ENCODE data around the gene CACNA1H. TPM values are rescaled to one million over a fixed set of nuclear protein-coding genes. Genes with fewer than 3 reads are reported as not detected.

The CACNA1H gene
- total and polyA plus RNA-seq, 2 experiments from 2014 or later = 0.11 TPM; not detected in 1

DNA sequence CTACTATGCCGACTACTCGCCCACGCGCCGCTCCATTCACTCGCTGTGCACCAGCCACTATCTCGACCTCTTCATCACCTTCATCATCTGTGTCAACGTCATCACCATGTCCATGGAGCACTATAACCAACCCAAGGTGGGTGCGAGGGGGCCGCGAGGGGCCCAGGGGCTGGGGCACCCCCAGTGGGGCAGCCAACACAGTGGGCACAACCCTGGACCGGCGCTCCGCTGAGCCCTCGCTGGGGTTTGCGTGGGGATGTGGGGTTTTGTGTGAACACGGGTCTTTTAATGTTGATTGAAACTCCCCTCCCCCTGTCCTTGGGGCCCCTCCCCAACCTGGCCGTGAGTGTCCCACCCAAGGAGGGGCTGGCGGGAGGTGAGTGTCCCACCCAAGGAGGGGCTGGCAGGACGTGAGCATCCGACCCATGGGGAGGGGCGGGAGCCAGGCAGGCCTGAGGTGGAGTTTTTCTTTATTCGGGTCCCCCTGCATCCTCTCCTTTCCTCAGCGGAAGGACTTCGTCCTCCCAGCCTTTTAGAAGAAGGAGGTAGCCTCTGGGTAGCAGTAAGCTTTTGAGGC lies 61.0 kb downstream of the CACNA1H start:
- Histone ChIP-seq H3K9me3 (ENCODE audit: low read depth) (no peaks in the 10 kb centered on the region), H4K20me1 (ENCODE audit: insufficient read depth) (no peaks in the 10 kb centered on the region), H3K9ac (no peak overlapping the region), H3K27me3 (replicated peaks; ENCODE audit: insufficient read depth) (no peaks in the 10 kb centered on the region), H3K9me2 (ENCODE audit: insufficient read depth) (no peaks in the 10 kb centered on the region), H3K4me3 (no peak overlapping the region), H3K4me2 (ENCODE audit: unreplicated experiment) (no peak overlapping the region), H3K36me3 (ENCODE audit: low read depth) (no peaks in the 10 kb centered on the region), H2AFZ (no peak overlapping the region), H3F3A (ENCODE audit: insufficient read depth) (no peaks in the 10 kb centered on the region), H3K79me2 (ENCODE audit: insufficient read depth) (no peaks in the 10 kb centered on the region), H3K4me1 (ENCODE audit: insufficient read depth) (no peaks in the 10 kb centered on the region), H3K27ac (no peak overlapping the region)
- no peak for TF ChIP-seq EZH2 (IDR thresholded peaks at IDR 0.05; ENCODE audit: insufficient read depth, poor library complexity, severe bottlenecking)
- no peak for TF ChIP-seq EZH2phosphoT487 (IDR thresholded peaks at IDR 0.05; ENCODE audit: insufficient read depth, low read depth)
- DNase-seq = no peak
- WGBS, 2 experiments (ENCODE audit: low coverage in 1 of 2, low lambda C conversion rate in 2 of 2, missing lambda C conversion rate in 2 of 2) = 63 to 66% methylated on average over 12 to 25 of the region's 25 CpGs
- in situ Hi-C loops (cut with MboI) = no loop called here

DNA sequence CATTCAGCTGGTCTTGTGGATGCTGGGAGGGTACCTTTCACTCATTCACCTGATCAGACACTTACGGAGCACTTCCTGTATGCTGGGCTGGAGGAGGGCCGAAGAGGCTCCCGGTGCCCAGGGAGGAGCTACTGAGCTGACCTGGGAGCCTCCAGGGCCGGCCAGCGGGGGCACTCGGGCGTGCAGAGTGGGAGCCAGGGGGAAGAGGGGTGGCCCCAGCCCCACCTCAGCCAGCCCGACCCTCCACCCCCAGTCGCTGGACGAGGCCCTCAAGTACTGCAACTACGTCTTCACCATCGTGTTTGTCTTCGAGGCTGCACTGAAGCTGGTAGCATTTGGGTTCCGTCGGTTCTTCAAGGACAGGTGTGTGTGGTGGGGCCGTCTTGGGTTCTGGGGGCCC lies 61.8 kb downstream of the CACNA1H start:
- no peaks in the 10 kb centered on the region for H3K4me1 ChIP-seq (ENCODE audit: insufficient read depth)
- no peak overlapping the region for H2AFZ ChIP-seq
- no peak overlapping the region for H3K27ac ChIP-seq
- WGBS, 2 experiments (ENCODE audit: low coverage in 1 of 2, low lambda C conversion rate in 2 of 2, missing lambda C conversion rate in 2 of 2) = 75 to 82% methylated on average over 6 to 16 of the region's 16 CpGs
- no peak for DNase-seq
- no peaks in the 10 kb centered on the region for H4K20me1 ChIP-seq (ENCODE audit: insufficient read depth)
- no peak overlapping the region for H3K4me3 ChIP-seq
- no peaks in the 10 kb centered on the region for H3K9me2 ChIP-seq (ENCODE audit: insufficient read depth)
- no peaks in the 10 kb centered on the region for H3K79me2 ChIP-seq (ENCODE audit: insufficient read depth)
- TF ChIP-seq EZH2 (IDR thresholded peaks at IDR 0.05; ENCODE audit: insufficient read depth, poor library complexity, severe bottlenecking) = no peak
- TF ChIP-seq EZH2phosphoT487 (IDR thresholded peaks at IDR 0.05; ENCODE audit: insufficient read depth, low read depth) = no peak
- H3F3A ChIP-seq (ENCODE audit: insufficient read depth) = no peaks in the 10 kb centered on the region
- no peaks in the 10 kb centered on the region for H3K9me3 ChIP-seq (ENCODE audit: low read depth)
- no peaks in the 10 kb centered on the region for H3K36me3 ChIP-seq (ENCODE audit: low read depth)
- H3K9ac ChIP-seq = no peak overlapping the region
- no peak overlapping the region for H3K4me2 ChIP-seq (ENCODE audit: unreplicated experiment)
- in situ Hi-C loops (cut with MboI) = no loop called here
- H3K27me3 ChIP-seq (replicated peaks; ENCODE audit: insufficient read depth) = no peaks in the 10 kb centered on the region

DNA sequence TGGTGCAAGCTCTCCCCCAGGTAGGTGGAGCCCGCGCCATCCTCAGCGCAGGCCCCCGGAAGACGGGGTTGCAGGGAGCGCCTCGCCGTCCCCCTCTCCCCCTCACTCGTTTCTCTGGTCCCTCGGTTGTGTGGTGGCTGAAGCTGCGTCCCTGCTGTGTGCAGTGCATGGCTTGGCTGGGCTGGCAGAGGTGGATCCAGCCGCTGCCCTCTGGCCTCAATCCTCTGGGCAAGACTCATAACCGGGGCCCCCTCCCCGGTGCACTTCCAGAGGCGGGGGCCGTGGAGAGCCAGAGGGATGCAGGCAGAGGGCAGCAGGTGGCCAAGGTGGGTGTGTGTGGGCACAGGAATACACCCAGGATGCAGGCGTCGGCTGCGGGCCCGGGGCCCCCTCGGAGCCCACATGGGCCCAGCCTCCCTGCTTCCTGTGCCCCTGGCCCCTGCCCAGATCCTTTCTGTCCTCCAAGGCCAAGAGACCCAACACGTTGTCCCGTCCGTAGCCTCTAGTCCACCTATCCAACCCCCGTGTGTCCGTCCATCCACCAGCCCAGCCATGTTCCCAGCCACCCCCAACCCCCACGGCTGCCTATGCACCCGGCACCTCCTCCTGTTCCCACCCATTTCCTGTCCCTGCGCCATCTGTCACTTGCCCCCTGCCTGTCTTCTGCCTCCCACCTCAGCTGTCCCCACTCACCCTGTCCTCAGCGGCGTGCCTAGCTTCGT lies 62.8 kb downstream of the CACNA1H start:
- H4K20me1 ChIP-seq (ENCODE audit: insufficient read depth) = no peaks in the 10 kb centered on the region
- in situ Hi-C loops (cut with MboI) = no loop called here
- no peaks in the 10 kb centered on the region for H3K9me2 ChIP-seq (ENCODE audit: insufficient read depth)
- H3K27ac ChIP-seq = no peak overlapping the region
- H3K9me3 ChIP-seq (ENCODE audit: low read depth) = no peaks in the 10 kb centered on the region
- no peaks in the 10 kb centered on the region for H3K36me3 ChIP-seq (ENCODE audit: low read depth)
- H3K4me1 ChIP-seq (ENCODE audit: insufficient read depth) = no peaks in the 10 kb centered on the region
- 69 to 76% methylated on average over 23 to 32 of the region's 32 CpGs for WGBS, 2 experiments (ENCODE audit: low coverage in 1 of 2, low lambda C conversion rate in 2 of 2, missing lambda C conversion rate in 2 of 2)
- TF ChIP-seq EZH2phosphoT487 (IDR thresholded peaks at IDR 0.05; ENCODE audit: insufficient read depth, low read depth) (no peak), EZH2 (IDR thresholded peaks at IDR 0.05; ENCODE audit: insufficient read depth, poor library complexity, severe bottlenecking) (no peak)
- H3K9ac ChIP-seq = no peak overlapping the region
- H2AFZ ChIP-seq = no peak overlapping the region
- no peak overlapping the region for H3K4me3 ChIP-seq
- H3K27me3 ChIP-seq (replicated peaks; ENCODE audit: insufficient read depth) = no peaks in the 10 kb centered on the region
- DNase-seq = no peak
- H3F3A ChIP-seq (ENCODE audit: insufficient read depth) = no peaks in the 10 kb centered on the region
- H3K4me2 ChIP-seq (ENCODE audit: unreplicated experiment) = no peak overlapping the region
- H3K79me2 ChIP-seq (ENCODE audit: insufficient read depth) = no peaks in the 10 kb centered on the region

DNA sequence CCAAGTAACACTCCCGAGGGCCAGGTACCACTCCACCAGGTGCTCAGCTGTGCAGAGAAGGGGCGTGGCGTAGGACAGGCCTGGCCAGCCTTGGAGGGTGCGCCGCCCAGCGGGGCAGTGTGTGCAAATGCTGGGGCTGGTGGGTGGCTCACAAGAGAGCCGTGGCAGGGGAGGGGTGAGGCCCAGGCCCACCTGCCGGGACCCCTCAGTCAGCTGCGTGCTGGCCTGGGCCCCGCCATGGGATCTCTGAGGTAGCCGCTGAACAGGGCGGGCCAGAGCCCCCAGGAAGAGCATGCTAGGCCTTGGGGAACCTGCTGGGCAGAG lies 63.4 kb downstream of the CACNA1H start:
- H3K79me2 ChIP-seq (ENCODE audit: insufficient read depth) = no peaks in the 10 kb centered on the region
- H3K27me3 ChIP-seq (replicated peaks; ENCODE audit: insufficient read depth) = no peaks in the 10 kb centered on the region
- H3K27ac ChIP-seq = no peak overlapping the region
- no peaks in the 10 kb centered on the region for H4K20me1 ChIP-seq (ENCODE audit: insufficient read depth)
- in situ Hi-C loops (cut with MboI) = no loop called here
- 79 to 80% methylated on average over 12 of the region's 12 CpGs for WGBS, 2 experiments (ENCODE audit: low coverage in 1 of 2, low lambda C conversion rate in 2 of 2, missing lambda C conversion rate in 2 of 2)
- no peaks in the 10 kb centered on the region for H3K36me3 ChIP-seq (ENCODE audit: low read depth)
- H3K9me2 ChIP-seq (ENCODE audit: insufficient read depth) = no peaks in the 10 kb centered on the region
- H3F3A ChIP-seq (ENCODE audit: insufficient read depth) = no peaks in the 10 kb centered on the region
- no peaks in the 10 kb centered on the region for H3K4me1 ChIP-seq (ENCODE audit: insufficient read depth)
- H3K9ac ChIP-seq = no peak overlapping the region
- H3K4me2 ChIP-seq (ENCODE audit: unreplicated experiment) = no peak overlapping the region
- TF ChIP-seq EZH2 (IDR thresholded peaks at IDR 0.05; ENCODE audit: insufficient read depth, poor library complexity, severe bottlenecking) (no peak), EZH2phosphoT487 (IDR thresholded peaks at IDR 0.05; ENCODE audit: insufficient read depth, low read depth) (no peak)
- no peak for DNase-seq
- no peak overlapping the region for H2AFZ ChIP-seq
- no peaks in the 10 kb centered on the region for H3K9me3 ChIP-seq (ENCODE audit: low read depth)
- H3K4me3 ChIP-seq = no peak overlapping the region

Data from GM23248 (cell line).